Rectal smooth muscle tissue (tissue), 1 donor: ENCODE measurements around the gene GPR161.

Source experiments
- H3K27ac ChIP-seq: one replicate; pipeline ENCODE4 v1.7.0; 2013; ENCODE audit warnings: low read depth, low read length, inconsistent platforms
- H3K27me3 ChIP-seq: one replicate; pipeline ENCODE4 v1.7.0; 2013; ENCODE audit warnings: low read length; ENCODE audit not compliant: control insufficient read depth, insufficient read depth
- H3K36me3 ChIP-seq: one replicate; pipeline ENCODE4 v1.7.0; 2013; ENCODE audit warnings: low read length; ENCODE audit not compliant: control insufficient read depth, insufficient read depth
- H3K4me1 ChIP-seq: one replicate; pipeline ENCODE4 v1.7.0; 2013; ENCODE audit warnings: low read length; ENCODE audit not compliant: control insufficient read depth, insufficient read depth
- H3K4me3 ChIP-seq: one replicate; pipeline ENCODE4 v1.7.0; 2013; ENCODE audit warnings: low read length
- H3K9ac ChIP-seq: one replicate; pipeline ENCODE4 v1.7.0; 2013; ENCODE audit warnings: low read length

GPR161 gene

GRCh38 chr1:168097921-168098528 is 38.7 kb downstream of the GPR161 start:
- peaks cover 5% of the 10 kb centered on the region for H3K4me1 ChIP-seq
- no peak overlapping the region for H3K27ac ChIP-seq
- no peaks in the 10 kb centered on the region for H3K36me3 ChIP-seq
- no peaks in the 10 kb centered on the region for H3K27me3 ChIP-seq
- H3K9ac ChIP-seq = no peak overlapping the region
- H3K4me3 ChIP-seq = no peak overlapping the region

- no peak overlapping the region for H3K27ac ChIP-seq
- no peak overlapping the region for H3K9ac ChIP-seq
- H3K4me3 ChIP-seq = no peak overlapping the region
- H3K36me3 ChIP-seq = no peaks in the 10 kb centered on the region
- H3K4me1 ChIP-seq = peaks cover 5% of the 10 kb centered on the region
- no peaks in the 10 kb centered on the region for H3K27me3 ChIP-seq
Observed at GRCh38 chr1:168096296-168097165, 40.2 kb downstream of the GPR161 start.

GRCh38 chr1:168095476-168095875 is 41.3 kb downstream of the GPR161 start:
- H3K4me3 ChIP-seq = no peak overlapping the region
- H3K27me3 ChIP-seq = no peaks in the 10 kb centered on the region
- H3K27ac ChIP-seq = no peak overlapping the region
- peaks cover 5% of the 10 kb centered on the region for H3K4me1 ChIP-seq
- H3K36me3 ChIP-seq = no peaks in the 10 kb centered on the region
- H3K9ac ChIP-seq = no peak overlapping the region

GRCh38 chr1:168093616-168094015 is 43.1 kb downstream of the GPR161 start:
- no peak overlapping the region for H3K4me3 ChIP-seq
- H3K36me3 ChIP-seq = peaks cover 5% of the 10 kb centered on the region
- H3K27ac ChIP-seq = no peak overlapping the region
- no peak overlapping the region for H3K9ac ChIP-seq
- H3K4me1 ChIP-seq = no peaks in the 10 kb centered on the region
- no peaks in the 10 kb centered on the region for H3K27me3 ChIP-seq

- Histone ChIP-seq H3K27me3 (no peaks in the 10 kb centered on the region), H3K27ac (no peak overlapping the region), H3K4me3 (no peak overlapping the region), H3K4me1 (no peaks in the 10 kb centered on the region), H3K9ac (no peak overlapping the region), H3K36me3 (peaks cover 5% of the 10 kb centered on the region)
Observed at GRCh38 chr1:168092566-168093355, 44.0 kb downstream of the GPR161 start.

GRCh38 chr1:168091720-168092550 is 44.8 kb downstream of the GPR161 start:
- H3K9ac ChIP-seq = no peak overlapping the region
- H3K4me3 ChIP-seq = no peak overlapping the region
- H3K36me3 ChIP-seq = peaks cover 5% of the 10 kb centered on the region
- H3K27ac ChIP-seq = no peak overlapping the region
- H3K27me3 ChIP-seq = no peaks in the 10 kb centered on the region
- H3K4me1 ChIP-seq = no peaks in the 10 kb centered on the region

- H3K36me3 ChIP-seq = peaks cover 5% of the 10 kb centered on the region
Observed at GRCh38 chr1:168091063-168091462, 45.7 kb downstream of the GPR161 start.

GRCh38 chr1:168090395-168090794 is 46.3 kb downstream of the GPR161 start:
- Histone ChIP-seq H3K9ac (no peak overlapping the region), H3K4me1 (no peaks in the 10 kb centered on the region), H3K36me3 (peaks cover 5% of the 10 kb centered on the region), H3K27me3 (no peaks in the 10 kb centered on the region), H3K4me3 (no peak overlapping the region), H3K27ac (no peak overlapping the region)

More at GRCh38 chr1:168091063-168091462, 45.7 kb downstream of the GPR161 start:
- Histone ChIP-seq H3K9ac (no peak overlapping the region), H3K4me1 (no peaks in the 10 kb centered on the region), H3K4me3 (no peak overlapping the region), H3K27me3 (no peaks in the 10 kb centered on the region), H3K27ac (no peak overlapping the region)

- no peak overlapping the region for H3K27ac ChIP-seq
- H3K4me3 ChIP-seq = no peak overlapping the region
- H3K9ac ChIP-seq = no peak overlapping the region
- no peaks in the 10 kb centered on the region for H3K27me3 ChIP-seq
- no peaks in the 10 kb centered on the region for H3K4me1 ChIP-seq
- H3K36me3 ChIP-seq = peaks cover 5% of the 10 kb centered on the region
Observed at GRCh38 chr1:168089979-168090337, 46.8 kb downstream of the GPR161 start.

- Histone ChIP-seq H3K4me3 (no peak overlapping the region), H3K36me3 (peaks cover 5% of the 10 kb centered on the region), H3K27ac (no peak overlapping the region), H3K4me1 (no peaks in the 10 kb centered on the region), H3K27me3 (no peaks in the 10 kb centered on the region), H3K9ac (no peak overlapping the region)
Observed at GRCh38 chr1:168089326-168089978, 47.3 kb downstream of the GPR161 start.

- no peak overlapping the region for H3K27ac ChIP-seq
- H3K27me3 ChIP-seq = no peaks in the 10 kb centered on the region
- no peak overlapping the region for H3K9ac ChIP-seq
- no peaks in the 10 kb centered on the region for H3K4me1 ChIP-seq
- H3K4me3 ChIP-seq = no peak overlapping the region
- H3K36me3 ChIP-seq = peaks cover 5% of the 10 kb centered on the region
Observed at GRCh38 chr1:168088511-168089325, 48.0 kb downstream of the GPR161 start.
